Measurements from ENCODE around the gene CCDC185. TPM values are rescaled to one million over a fixed set of nuclear protein-coding genes. Genes with fewer than 3 reads are reported as not detected.

The CCDC185 gene
- total and polyA plus RNA-seq, 2 donors (not counting 1 experiment from before 2014, with no cell fraction given) = not detected

GRCh38 chr1:223403184-223403815, 10.1 kb downstream of the CCDC185 start:
- Mint-ChIP-seq H3K27me3 (peaks cover 35% of the 10 kb centered on the region), H3K27ac (no peak overlapping the region), H3K4me3 (no peak overlapping the region), H3K4me1 (no peaks in the 10 kb centered on the region), H3K9me3 (ENCODE audit: insufficient read depth) (peaks cover 3% of the 10 kb centered on the region)
- no peaks in the 10 kb centered on the region for H4K20me1 ChIP-seq (ENCODE audit: control insufficient read depth, insufficient read depth, low read length, poor library complexity, severe bottlenecking)
- no peak overlapping the region for H2AFZ ChIP-seq (ENCODE audit: insufficient read depth, low read depth, low read length, poor library complexity, severe bottlenecking)
- intact Hi-C loops (cut with micrococcal nuclease) = no loop called here
- ATAC-seq (ENCODE audit: low read depth) (no peak), DNase-seq (no peak)
- H3K9ac ChIP-seq (ENCODE audit: low read length) = no peak overlapping the region
- no peaks in the 10 kb centered on the region for H3K4me1 ChIP-seq (ENCODE audit: control insufficient read depth in 2 of 2, insufficient read depth in 2 of 2, low read length in 2 of 2)
- H3K79me2 ChIP-seq (ENCODE audit: control insufficient read depth, insufficient read depth, low read length) = no peaks in the 10 kb centered on the region
- no peak overlapping the region for H3K27ac ChIP-seq (ENCODE audit: low read length in 2 of 2)
- POLR2A ChIA-PET = no interaction called here
- no peaks in the 10 kb centered on the region for H3K36me3 ChIP-seq (replicated peaks in 1 of 2; ENCODE audit: control extremely low read depth in 1 of 2, control insufficient read depth in 1 of 2, extremely low read depth in 1 of 2, insufficient read depth in 2 of 2, low read length in 1 of 2)
- peaks cover 0 to 5% (median 0%) of the 10 kb centered on the region in 3 donors for H3K9me3 ChIP-seq (ENCODE audit: control extremely low read depth in 1 of 3, control insufficient read depth in 2 of 3, insufficient read depth in 1 of 3, low read length in 2 of 3)
- H3K4me3 ChIP-seq (ENCODE audit: control extremely low read depth in 1 of 5, extremely low read depth in 1 of 5, insufficient read depth in 1 of 5, low read depth in 2 of 5, low read length in 4 of 5) = no peak overlapping the region
- no CpG with 5 or more reads among the region's 3 CpGs for WGBS (ENCODE audit: insufficient coverage)
- TF ChIP-seq EZH2 (IDR thresholded peaks at IDR 0.05; ENCODE audit: borderline replicate concordance, insufficient read depth, low read depth, low read length, poor library complexity, severe bottlenecking) = no peak
- TF ChIP-seq, protein P1, sequence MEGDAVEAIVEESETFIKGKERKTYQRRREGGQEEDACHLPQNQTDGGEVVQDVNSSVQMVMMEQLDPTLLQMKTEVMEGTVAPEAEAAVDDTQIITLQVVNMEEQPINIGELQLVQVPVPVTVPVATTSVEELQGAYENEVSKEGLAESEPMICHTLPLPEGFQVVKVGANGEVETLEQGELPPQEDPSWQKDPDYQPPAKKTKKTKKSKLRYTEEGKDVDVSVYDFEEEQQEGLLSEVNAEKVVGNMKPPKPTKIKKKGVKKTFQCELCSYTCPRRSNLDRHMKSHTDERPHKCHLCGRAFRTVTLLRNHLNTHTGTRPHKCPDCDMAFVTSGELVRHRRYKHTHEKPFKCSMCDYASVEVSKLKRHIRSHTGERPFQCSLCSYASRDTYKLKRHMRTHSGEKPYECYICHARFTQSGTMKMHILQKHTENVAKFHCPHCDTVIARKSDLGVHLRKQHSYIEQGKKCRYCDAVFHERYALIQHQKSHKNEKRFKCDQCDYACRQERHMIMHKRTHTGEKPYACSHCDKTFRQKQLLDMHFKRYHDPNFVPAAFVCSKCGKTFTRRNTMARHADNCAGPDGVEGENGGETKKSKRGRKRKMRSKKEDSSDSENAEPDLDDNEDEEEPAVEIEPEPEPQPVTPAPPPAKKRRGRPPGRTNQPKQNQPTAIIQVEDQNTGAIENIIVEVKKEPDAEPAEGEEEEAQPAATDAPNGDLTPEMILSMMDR (IDR thresholded peaks at IDR 0.05) = no peak
- H3K4me2 ChIP-seq (replicated peaks; ENCODE audit: low read depth, low read length, poor library complexity, severe bottlenecking) = no peak overlapping the region
- CTCF ChIA-PET = no interaction called here
- peaks cover 0 to 10% (median 0%) of the 10 kb centered on the region in 4 experiments for H3K27me3 ChIP-seq (replicated peaks in 1 of 4; ENCODE audit: control extremely low read depth in 1 of 4, control insufficient read depth in 3 of 4, insufficient read depth in 4 of 4, low read length in 3 of 4)

DNA sequence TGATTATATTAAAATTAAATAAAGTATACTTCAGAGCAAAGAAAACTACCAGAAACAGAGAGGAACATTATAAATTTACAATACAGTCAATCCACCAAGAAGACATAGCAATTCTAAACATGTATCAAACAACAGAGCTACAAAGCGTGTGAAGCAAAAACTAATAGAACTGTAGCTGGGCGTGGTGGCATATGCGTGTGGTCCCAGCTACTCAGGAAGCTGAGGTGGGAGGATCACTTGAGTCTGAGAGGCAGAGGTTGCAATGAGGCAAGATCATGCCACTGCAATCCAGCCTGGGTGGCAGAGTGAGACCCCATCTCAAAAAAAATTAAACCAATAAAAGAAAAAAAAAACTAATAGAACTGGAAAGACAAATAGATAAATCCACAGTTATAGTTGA, 12.3 kb downstream of the CCDC185 start:
- H3K27me3 ChIP-seq (replicated peaks in 1 of 4; ENCODE audit: control extremely low read depth in 1 of 4, control insufficient read depth in 3 of 4, insufficient read depth in 4 of 4, low read length in 3 of 4) = peaks cover 0 to 10% (median 0%) of the 10 kb centered on the region in 4 experiments
- Mint-ChIP-seq H3K27ac (no peak overlapping the region), H3K9me3 (ENCODE audit: insufficient read depth) (peaks cover 3% of the 10 kb centered on the region), H3K4me1 (no peaks in the 10 kb centered on the region), H3K4me3 (no peak overlapping the region), H3K27me3 (peaks cover 35% of the 10 kb centered on the region)
- 100% methylated on average over 1 of the region's 3 CpGs for WGBS (ENCODE audit: insufficient coverage)
- TF ChIP-seq EZH2 (IDR thresholded peaks at IDR 0.05; ENCODE audit: borderline replicate concordance, insufficient read depth, low read depth, low read length, poor library complexity, severe bottlenecking) = no peak
- TF ChIP-seq, protein P1 (IDR thresholded peaks at IDR 0.05) = no peak
- ATAC-seq (ENCODE audit: low read depth) (no peak), DNase-seq (no peak)
- H3K4me2 ChIP-seq (replicated peaks; ENCODE audit: low read depth, low read length, poor library complexity, severe bottlenecking) = no peak overlapping the region
- no peaks in the 10 kb centered on the region for H3K4me1 ChIP-seq (ENCODE audit: control insufficient read depth in 2 of 2, insufficient read depth in 2 of 2, low read length in 2 of 2)
- CTCF ChIA-PET = no interaction called here
- no peaks in the 10 kb centered on the region for H3K36me3 ChIP-seq (replicated peaks in 1 of 2; ENCODE audit: control extremely low read depth in 1 of 2, control insufficient read depth in 1 of 2, extremely low read depth in 1 of 2, insufficient read depth in 2 of 2, low read length in 1 of 2)
- H3K4me3 ChIP-seq (ENCODE audit: control extremely low read depth in 1 of 5, extremely low read depth in 1 of 5, insufficient read depth in 1 of 5, low read depth in 2 of 5, low read length in 4 of 5) = no peak overlapping the region
- H3K9ac ChIP-seq (ENCODE audit: low read length) = no peak overlapping the region
- no peak overlapping the region for H3K27ac ChIP-seq (ENCODE audit: low read length in 2 of 2)
- no peaks in the 10 kb centered on the region for H4K20me1 ChIP-seq (ENCODE audit: control insufficient read depth, insufficient read depth, low read length, poor library complexity, severe bottlenecking)
- H3K9me3 ChIP-seq (ENCODE audit: control extremely low read depth in 1 of 3, control insufficient read depth in 2 of 3, insufficient read depth in 1 of 3, low read length in 2 of 3) = peaks cover 0 to 5% (median 0%) of the 10 kb centered on the region in 3 donors
- intact Hi-C loops (cut with micrococcal nuclease) = no loop called here
- H2AFZ ChIP-seq (ENCODE audit: insufficient read depth, low read depth, low read length, poor library complexity, severe bottlenecking) = no peak overlapping the region
- no peaks in the 10 kb centered on the region for H3K79me2 ChIP-seq (ENCODE audit: control insufficient read depth, insufficient read depth, low read length)
- POLR2A ChIA-PET = no interaction called here

Measured in B cell (primary cell).